SKM-1 treated with dmso at 0.1 percent for 144 hours (cell line): ENCODE results near the gene FGD3.

Source experiments
- DNase-seq: peaks from one replicate; lab custom pipeline; 2025; ENCODE audit not compliant: unreplicated experiment; lab: John Stamatoyannopoulos, UW

Gene FGD3

DNA sequence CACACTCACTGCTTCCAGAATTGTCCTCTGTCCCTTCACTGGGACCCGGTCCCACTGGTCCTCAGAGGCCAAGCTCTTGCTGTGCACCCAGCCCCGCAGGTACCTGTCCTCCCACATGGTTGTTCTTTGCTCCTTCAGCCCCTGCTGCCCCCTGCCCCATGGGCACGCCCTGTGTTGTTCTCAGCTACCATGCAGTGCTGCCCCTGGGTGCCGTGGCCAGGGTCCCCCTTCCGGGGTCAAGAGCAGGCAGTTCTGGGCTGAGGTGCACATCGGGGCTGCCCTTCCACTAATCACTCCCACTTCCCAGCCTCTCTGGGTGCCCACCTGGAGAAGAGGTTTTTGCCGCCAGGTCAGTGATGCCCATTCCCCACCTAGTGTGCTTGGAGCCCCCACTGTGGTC lies 79.3 kb downstream of the FGD3 start:
- no peak for DNase-seq

GRCh38 chr9:93027750-93028149 lies 80.4 kb downstream of the FGD3 start:
- DNase-seq, result no peak

DNA sequence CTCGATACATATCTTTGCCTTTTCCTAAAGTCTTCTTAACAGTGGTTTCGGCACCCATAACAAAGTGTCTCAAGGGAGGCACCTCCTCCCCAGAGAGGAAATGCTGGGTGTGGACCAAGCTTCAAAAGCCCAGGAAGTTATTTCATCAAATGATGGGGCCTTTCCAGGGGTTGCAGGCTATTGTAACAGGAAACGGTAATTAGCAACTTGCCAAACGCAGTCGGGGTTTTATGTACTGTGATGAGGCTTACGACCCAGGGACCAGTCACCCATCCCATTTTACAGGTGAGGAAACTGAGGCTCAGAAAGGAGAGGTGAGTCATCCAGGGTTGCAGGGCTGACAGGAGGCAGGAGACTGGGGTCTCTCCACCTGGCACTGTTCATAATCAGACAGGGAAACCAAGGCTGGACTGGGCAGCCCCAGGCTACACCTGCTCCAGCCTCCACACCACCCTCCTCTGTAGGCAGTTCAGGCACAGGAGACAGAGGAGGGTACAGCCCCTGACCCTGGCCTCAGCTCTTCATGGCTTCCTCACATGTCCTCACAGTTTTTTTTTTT lies 81.2 kb downstream of the FGD3 start:
- peak; percentile 72 for DNase-seq

DNA sequence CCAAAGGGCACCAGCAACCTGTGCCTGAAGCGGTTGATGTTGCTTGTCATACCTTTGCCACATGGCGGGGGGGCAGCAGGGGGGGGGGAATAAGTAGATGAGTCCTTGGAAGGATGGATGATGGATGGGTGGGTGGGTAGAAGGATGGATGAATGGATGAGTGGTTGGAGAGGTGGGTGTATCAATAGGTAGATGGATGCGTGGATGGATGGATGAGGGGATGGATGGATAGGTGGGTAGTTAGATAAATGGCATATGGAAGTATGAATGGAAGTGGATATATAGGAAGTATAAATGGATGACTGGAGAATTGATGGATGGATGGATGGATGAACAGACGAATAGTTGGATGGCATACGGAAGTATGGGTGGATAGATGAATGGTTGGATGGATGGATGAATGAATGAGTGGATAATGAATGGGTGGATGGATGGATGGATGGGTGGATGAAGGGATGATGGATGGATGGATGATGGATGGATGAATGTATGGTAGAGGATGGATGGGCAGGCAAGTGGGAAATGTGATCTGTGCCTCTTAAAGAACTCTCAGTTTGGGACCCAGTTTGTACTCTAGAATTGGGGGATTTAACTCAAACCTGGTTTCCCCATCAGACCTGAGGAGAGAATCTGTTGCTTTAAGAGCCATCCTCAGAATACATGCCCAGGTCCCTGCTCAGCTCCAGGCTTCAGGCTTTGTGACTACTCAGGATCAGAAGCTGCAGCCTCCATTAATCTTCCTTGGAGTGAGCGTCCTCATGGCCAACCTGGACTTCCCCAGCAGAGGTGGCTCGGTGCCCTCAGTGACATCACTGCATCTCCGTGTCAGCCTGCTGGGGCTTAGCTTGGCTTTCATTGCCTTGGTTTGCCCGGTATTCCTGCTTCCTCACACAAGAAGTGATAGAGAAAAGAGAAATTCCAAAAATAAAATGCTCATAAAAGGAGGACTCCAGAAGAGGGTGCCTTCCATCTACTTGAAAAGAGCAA lies 83.6 kb downstream of the FGD3 start:
- DNase-seq, result no peak

DNA sequence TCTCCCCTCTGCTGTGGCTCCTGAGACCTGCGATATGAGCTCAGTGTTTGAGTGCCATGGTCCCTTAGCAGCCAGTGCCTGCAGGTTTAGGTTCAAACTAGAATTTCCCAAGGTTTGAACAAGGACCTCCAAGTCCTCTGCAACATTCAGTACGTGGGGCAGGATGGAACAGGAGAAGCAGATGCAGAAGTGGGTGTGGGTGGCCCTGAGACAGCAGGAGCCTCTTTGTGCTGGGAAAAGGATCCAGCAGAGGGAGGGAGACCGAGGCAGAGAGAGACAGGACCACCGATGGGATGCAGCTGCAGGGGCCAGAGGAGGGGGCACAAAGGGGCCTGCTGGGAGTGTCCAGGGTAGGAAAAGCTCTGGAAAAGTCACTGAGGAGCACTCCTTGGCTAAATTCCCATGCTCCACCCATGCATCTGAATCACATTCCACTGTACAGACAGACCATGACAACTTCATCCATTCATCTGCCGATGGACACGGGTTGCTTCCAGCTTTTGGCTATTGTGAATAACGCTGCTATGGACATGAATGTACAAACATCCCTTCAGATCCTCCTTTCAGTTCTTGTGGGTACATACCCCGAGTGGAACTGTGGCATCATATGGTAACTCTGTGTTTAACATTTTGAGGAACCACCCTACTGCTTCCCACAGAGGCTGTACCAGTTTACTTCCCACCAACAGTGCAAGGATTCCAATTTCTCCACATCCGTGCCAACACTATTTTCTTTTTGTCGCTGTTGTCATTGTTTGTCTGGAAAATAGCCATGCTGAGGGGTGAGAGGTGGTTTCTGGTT lies 84.5 kb downstream of the FGD3 start:
- no peak for DNase-seq

- DNase-seq, result no peak
Observed at GRCh38 chr9:93032545-93032944, 85.2 kb downstream of the FGD3 start.

- DNase-seq, result no peak
Observed at GRCh38 chr9:93033531-93033930, 86.2 kb downstream of the FGD3 start.

- no peak for DNase-seq
Observed at GRCh38 chr9:93035106-93035660, 87.9 kb downstream of the FGD3 start.

DNA sequence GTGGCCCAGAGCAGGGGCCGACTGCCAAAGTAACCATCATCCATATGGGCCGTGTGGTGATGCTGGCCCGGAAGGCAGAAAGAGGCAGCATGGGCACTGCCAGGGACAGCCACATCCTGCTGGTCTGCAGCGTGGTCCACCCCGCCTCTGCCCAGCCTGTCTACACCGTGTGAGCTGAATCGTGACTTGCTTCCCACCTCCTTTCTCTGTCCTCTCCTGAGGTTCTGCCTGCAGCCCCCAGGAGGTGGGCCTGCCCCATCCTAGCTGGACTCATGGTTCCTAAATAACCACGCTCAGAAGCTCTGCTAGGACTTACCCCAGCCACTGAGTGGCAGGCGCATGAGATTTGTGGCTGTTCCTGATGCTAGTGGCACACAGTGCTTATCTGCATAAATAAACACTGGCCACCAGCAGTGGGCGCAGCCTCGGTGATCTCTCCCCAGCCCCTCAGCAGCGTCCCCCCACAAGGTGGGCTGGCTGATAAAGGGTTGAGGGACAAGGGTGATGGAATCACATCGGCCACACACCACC lies 88.6 kb downstream of the FGD3 start:
- no peak for DNase-seq

- no peak for DNase-seq
Observed at GRCh38 chr9:93036887-93037475, 89.7 kb downstream of the FGD3 start.

GRCh38 chr9:93037476-93037971 lies 90.2 kb downstream of the FGD3 start:
- peak; percentile 31 for DNase-seq

GRCh38 chr9:93038918-93039317 lies 91.6 kb downstream of the FGD3 start:
- DNase-seq, result no peak

- DNase-seq, result no peak
Observed at GRCh38 chr9:93039456-93039855, 92.1 kb downstream of the FGD3 start.

DNA sequence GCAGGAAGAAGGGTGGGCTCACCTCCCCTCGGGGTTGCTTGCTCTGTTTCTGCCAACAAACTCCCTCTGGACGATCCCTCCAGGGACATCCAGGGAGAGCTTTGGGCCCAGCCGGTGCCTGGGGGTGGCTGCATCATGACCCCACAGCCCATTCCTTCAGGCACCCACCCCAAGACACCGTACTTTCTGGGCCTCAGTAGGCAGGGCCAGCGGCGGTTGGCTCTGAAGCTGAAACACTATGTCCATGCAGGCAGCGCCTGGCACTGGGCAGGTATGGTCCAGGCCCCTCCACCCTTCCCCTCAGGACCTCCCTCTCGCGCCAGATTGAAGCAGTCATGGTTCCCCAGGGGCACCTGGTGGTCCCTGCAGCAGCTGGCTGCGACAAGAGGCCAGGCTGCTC lies 92.7 kb downstream of the FGD3 start:
- DNase-seq, result no peak

GRCh38 chr9:93040409-93040808 lies 93.1 kb downstream of the FGD3 start:
- no peak for DNase-seq

GRCh38 chr9:93041108-93041802 lies 93.9 kb downstream of the FGD3 start:
- DNase-seq, result no peak

DNA sequence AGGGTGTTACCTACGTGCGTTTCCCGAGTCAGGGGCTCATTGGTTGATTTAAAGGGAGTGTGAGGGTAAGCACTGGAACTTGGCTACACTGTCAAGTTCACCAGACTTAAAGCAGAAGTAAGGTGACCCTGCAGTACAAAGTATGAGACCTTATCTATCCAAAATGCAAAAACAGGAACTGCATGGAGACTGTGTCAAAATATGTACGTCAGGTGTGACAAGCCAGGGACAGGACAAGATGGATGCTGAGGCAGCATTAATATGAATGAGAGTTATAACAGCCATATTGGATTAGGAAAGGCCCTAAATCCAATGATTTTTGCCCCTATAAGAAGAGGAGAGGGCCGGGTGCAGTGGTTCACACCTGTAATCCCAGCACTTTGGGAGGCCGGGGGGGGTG lies 95.8 kb downstream of the FGD3 start:
- peak; percentile 32 for DNase-seq

DNA sequence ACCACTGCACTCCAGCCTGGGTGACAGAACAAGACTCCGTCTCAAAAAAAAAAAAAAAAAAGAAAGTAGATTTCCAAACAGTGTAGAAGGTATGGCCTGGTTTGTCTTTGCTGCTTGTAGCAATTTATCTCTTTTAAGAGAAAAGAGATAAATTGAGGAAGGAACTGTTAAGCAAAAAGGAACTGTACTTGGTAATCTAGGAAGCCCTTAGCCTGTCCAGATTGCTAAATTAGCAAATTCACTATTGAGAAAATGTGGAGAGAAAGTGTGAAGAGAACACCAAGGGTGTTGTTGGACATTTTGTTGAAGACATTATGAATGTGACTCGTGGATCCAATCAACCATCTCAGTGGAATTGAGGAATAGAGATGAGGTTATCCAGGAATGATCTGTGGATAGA lies 98.2 kb downstream of the FGD3 start:
- peak; percentile 70 for DNase-seq

DNA sequence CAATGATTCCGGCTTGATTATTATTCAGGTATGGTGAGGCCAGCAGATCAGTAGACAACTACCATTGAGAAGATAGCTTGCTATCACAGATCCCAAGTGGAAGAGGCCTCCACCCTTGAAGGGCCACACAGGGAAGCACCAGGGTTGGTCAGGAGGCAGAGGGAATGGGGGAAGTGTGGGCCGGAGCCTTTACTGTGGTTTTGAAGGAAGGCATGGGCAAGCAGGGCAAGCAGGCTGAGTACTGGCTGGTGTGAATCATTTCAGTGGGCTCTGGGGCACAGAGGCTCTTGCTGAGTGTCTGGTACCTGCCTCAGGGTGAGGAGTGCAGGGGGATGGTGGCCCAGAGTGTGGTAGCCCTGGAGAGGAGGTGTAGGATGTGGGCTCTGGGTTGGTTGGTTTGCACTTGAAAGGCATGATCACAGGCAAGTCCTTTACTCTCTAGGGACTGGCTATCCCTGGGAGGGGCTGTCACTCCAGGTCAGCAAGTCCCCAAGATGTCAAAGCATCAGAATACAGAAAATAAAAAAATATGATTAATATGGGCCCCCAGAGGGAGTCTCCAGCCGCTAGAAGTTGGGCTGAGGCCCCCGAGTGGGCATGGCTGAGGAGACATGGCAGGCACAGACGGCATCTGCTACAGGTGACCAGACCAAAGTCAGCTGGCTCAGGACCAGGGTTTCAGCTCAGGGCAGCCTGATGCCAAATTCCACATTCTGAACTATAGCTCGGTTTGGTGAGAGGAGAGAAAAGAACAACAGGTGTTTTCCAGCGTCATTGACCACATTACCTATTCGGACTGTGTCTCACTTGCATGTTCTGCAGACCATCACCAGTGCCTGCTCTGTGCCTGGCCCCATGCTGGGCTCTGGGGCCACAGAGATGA lies 101.5 kb downstream of the FGD3 start:
- no peak for DNase-seq
